Heart left ventricle (tissue), 13 donors: ENCODE data around the gene LY9.

Experiments
- POLR2A ChIP-seq, 2 donors: fragments of 450-650 bp; IDR thresholded peaks; one replicate each; pipeline ENCODE4 v1.6.1; 2017; ENCODE audit warnings: antibody characterized with exemption in 2 of 2, mild to moderate bottlenecking in 2 of 2, moderate library complexity in 2 of 2
- TF ChIP-seq, protein P1 (sequence below), 12 donors: fragments of 200-600 bp; sonication (generic) in 4 of 12; IDR thresholded peaks; one replicate each; pipeline versions ENCODE4 v1.5.0 to v1.8.0; 2018 to 2022; ENCODE audit warnings: antibody characterized with exemption in 12 of 12, mild to moderate bottlenecking in 5 of 12
- donor health status: ischemic (EF 13 %, LVEDD 7.1; RV severe dilation, severe dysfunction).
- donor health status: DM: no; HTN: yes; CAD: no.
- donor health status: DM: no; HTN: no; CAD: no.
- donor health status: ischemic (EF 25% LVEDD 6.9; RV normal size, moderate dysfunction).
- donor health status: ischemic (EF 25% LVEDD 5.7; RV mildly dilated, moderate dysfunction).
- donor health status: ischemic (EF 35%, LVEDD 5.7; RV mildly dilated, moderate dysfunction).
- donor health status: nonischemic (EF 11% LVEDD 7.7; RV severe dilation, severe dysfunction).
- donor health status: DM: yes; HTN: yes; CAD: no.
- donor health status: PGD.
- donor health status: ischemic (EF 29% LVEDD 5.4; RV normal size, mild dysfunction).
- donor health status: nonischemic (EF 23%, LVEDD 6.1; RV moderate dilation, normal function).

DNA sequence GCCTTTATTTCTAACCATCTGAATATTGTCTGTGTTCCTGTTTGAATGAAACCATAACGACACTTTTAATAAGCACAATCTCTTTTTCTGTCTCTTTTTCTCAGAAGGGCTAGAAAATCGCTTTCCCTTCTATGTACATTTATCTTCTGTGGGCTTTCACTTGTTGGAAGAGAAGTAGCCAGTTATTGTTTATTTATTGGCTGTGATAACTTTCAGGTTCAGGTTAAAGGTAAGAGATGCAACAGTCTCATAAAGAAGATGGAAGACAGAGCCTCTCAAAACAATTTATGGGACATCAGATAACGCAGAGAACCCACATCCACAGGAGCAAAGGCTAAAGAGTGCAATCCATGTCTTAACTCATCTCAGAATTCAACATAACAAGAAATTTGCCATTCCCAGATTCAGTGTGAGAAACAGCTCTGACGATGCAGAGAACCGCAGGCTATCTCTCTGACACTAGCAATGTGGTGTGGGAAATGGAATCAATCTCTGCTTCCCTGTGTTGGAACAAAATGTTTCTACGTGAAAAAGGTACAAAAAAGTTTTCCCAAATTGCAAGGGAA is 70.8 kb downstream of the LY9 start:
- TF ChIP-seq, protein P1, sequence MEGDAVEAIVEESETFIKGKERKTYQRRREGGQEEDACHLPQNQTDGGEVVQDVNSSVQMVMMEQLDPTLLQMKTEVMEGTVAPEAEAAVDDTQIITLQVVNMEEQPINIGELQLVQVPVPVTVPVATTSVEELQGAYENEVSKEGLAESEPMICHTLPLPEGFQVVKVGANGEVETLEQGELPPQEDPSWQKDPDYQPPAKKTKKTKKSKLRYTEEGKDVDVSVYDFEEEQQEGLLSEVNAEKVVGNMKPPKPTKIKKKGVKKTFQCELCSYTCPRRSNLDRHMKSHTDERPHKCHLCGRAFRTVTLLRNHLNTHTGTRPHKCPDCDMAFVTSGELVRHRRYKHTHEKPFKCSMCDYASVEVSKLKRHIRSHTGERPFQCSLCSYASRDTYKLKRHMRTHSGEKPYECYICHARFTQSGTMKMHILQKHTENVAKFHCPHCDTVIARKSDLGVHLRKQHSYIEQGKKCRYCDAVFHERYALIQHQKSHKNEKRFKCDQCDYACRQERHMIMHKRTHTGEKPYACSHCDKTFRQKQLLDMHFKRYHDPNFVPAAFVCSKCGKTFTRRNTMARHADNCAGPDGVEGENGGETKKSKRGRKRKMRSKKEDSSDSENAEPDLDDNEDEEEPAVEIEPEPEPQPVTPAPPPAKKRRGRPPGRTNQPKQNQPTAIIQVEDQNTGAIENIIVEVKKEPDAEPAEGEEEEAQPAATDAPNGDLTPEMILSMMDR (IDR thresholded peaks at IDR 0.05): no peak
- no peak for TF ChIP-seq POLR2A (IDR thresholded peaks at IDR 0.05)
